Ishikawa (cell line): ENCODE measurements around the gene SLC8A1.

Experiments used
- CEBPB ChIP-seq: IDR thresholded peaks from 2 replicates; pipeline ENCODE4 v1.6.1; 2012
- EP300 ChIP-seq: IDR thresholded peaks from 2 replicates; pipeline ENCODE4 v1.6.1; 2012; ENCODE audit warnings: borderline replicate concordance
- FOXM1 ChIP-seq: IDR thresholded peaks from 2 replicates; pipeline ENCODE4 v1.6.1; 2012; ENCODE audit warnings: low read depth, borderline replicate concordance
- RAD21 ChIP-seq: IDR thresholded peaks from 2 replicates; pipeline ENCODE4 v1.6.1; 2012; ENCODE audit warnings: low read depth
- REST ChIP-seq: IDR thresholded peaks from 2 replicates; pipeline ENCODE4 v1.6.1; 2012; ENCODE audit warnings: low read depth, mild to moderate bottlenecking
- TAF1 ChIP-seq: IDR thresholded peaks from 2 replicates; pipeline ENCODE4 v1.6.1; 2012; ENCODE audit warnings: low read depth, mild to moderate bottlenecking
- TCF12 ChIP-seq: IDR thresholded peaks from 2 replicates; pipeline ENCODE4 v1.6.1; 2012; ENCODE audit warnings: low read depth
- TF ChIP-seq, protein P1 (sequence below): IDR thresholded peaks from 2 replicates; pipeline ENCODE4 v1.6.1; 2012
- TF ChIP-seq, protein P2 (sequence below): IDR thresholded peaks from 2 replicates; pipeline ENCODE4 v1.6.1; 2012

DNA sequence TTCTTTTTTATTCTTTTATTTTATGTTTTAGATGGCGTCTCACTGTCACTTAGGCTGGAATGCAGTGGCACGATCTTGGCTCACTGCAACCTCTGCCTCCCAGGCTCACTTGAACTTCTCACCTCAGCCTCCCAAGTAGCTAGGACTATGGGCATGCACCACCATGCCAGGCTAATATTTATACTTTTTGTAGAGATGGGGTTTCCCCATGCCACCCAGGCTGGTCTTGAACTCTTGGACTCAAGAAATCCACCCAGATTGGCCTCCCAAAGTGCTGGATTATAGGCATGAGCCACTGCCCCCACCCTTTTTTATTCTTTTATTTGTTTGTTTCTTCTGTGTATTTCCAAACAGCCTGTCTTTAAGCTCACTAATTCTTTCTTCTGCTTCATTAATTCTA is 366.1 kb downstream of the SLC8A1 start:
- TF ChIP-seq FOXM1 (no peak), EP300 (no peak), TAF1 (no peak), RAD21 (no peak), TCF12 (no peak), REST (no peak), CEBPB (no peak)
- TF ChIP-seq, protein P1, sequence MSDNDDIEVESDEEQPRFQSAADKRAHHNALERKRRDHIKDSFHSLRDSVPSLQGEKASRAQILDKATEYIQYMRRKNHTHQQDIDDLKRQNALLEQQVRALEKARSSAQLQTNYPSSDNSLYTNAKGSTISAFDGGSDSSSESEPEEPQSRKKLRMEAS: no peak
- TF ChIP-seq, protein P2, sequence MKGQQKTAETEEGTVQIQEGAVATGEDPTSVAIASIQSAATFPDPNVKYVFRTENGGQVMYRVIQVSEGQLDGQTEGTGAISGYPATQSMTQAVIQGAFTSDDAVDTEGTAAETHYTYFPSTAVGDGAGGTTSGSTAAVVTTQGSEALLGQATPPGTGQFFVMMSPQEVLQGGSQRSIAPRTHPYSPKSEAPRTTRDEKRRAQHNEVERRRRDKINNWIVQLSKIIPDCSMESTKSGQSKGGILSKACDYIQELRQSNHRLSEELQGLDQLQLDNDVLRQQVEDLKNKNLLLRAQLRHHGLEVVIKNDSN: no peak
